ENCODE data around the gene BRSK1.
A peak's percentile ranks its signal among the peaks of the same experiment; 100 is the strongest.

BRSK1 gene

GRCh38 chr19:55254625-55254977 is 29.2 kb upstream of the BRSK1 start:
- no peak for DNase-seq

GRCh38 chr19:55255618-55256423 is 28.0 kb upstream of the BRSK1 start:
- DNase-seq = no peak

- DNase-seq = no peak
Measured at GRCh38 chr19:55256562-55257460, 27.0 kb upstream of the BRSK1 start.

GRCh38 chr19:55257461-55258420 is 26.1 kb upstream of the BRSK1 start:
- DNase-seq = peak; percentile 30

- DNase-seq = no peak
Measured at GRCh38 chr19:55258476-55258827, 25.3 kb upstream of the BRSK1 start.

- DNase-seq = peak; percentile 100
Measured at GRCh38 chr19:55258828-55259539, 24.8 kb upstream of the BRSK1 start, which contains the start of gene PPP6R1. Gene PPP6R1 (minus strand): TSS chr19:55259017. CDS start chr19:55247103, 11,914 bp downstream.

- peak; percentile 86 for DNase-seq
Measured at GRCh38 chr19:55259540-55260210, 24.1 kb upstream of the BRSK1 start.

GRCh38 chr19:55261671-55262126 is 22.1 kb upstream of the BRSK1 start:
- DNase-seq = no peak

GRCh38 chr19:55262359-55262758 is 21.4 kb upstream of the BRSK1 start:
- DNase-seq = no peak

- no peak for DNase-seq
Measured at GRCh38 chr19:55264531-55264930, 19.3 kb upstream of the BRSK1 start.

- no peak for DNase-seq
Measured at GRCh38 chr19:55265173-55265572, 18.6 kb upstream of the BRSK1 start.

- no peak for DNase-seq
Measured at GRCh38 chr19:55265723-55266386, 17.9 kb upstream of the BRSK1 start.

GRCh38 chr19:55266404-55266803 is 17.4 kb upstream of the BRSK1 start:
- DNase-seq = no peak

- no peak for DNase-seq
Measured at GRCh38 chr19:55266840-55267239, 17.0 kb upstream of the BRSK1 start.

- DNase-seq = no peak
Measured at GRCh38 chr19:55269299-55269698, 14.5 kb upstream of the BRSK1 start.

GRCh38 chr19:55270172-55270942 is 13.4 kb upstream of the BRSK1 start:
- no peak for DNase-seq

GRCh38 chr19:55272142-55272541 is 11.7 kb upstream of the BRSK1 start:
- no peak for DNase-seq

- no peak for DNase-seq
Measured at GRCh38 chr19:55273978-55274707, 9.7 kb upstream of the BRSK1 start.

All from NCI-H2227 treated with DMSO at 0.1 percent for 48 hours (cell line).